Esophagus squamous epithelium (tissue), 5 donors: ENCODE data around the gene COL5A2. TPM values are rescaled to one million over a fixed set of nuclear protein-coding genes. Genes with fewer than 3 reads are reported as not detected.

Source experiments
- DNase-seq: peaks from one replicate; lab custom pipeline; 2025; lab: John Stamatoyannopoulos, UW
- H3K27ac ChIP-seq, 4 donors: fragments of 200-600 bp; sonication (generic); one replicate each; pipeline ENCODE4 v1.5.1; 2016 to 2019; ENCODE audit warnings: mild to moderate bottlenecking in 1 of 4
- H3K27me3 ChIP-seq, 4 donors: fragments of 200-600 bp; sonication (generic); 1 replicate in 3 of 4; 2 replicates in 1 of 4; pipeline versions ENCODE4 v1.5.1 to v1.6.0; 2017 to 2021; ENCODE audit warnings: antibody characterized with exemption in 1 of 4
- H3K36me3 ChIP-seq, 3 donors: fragments of 200-600 bp; sonication (generic); one replicate each; pipeline ENCODE4 v1.5.1; 2016 to 2019
- H3K4me1 ChIP-seq, 3 donors: fragments of 200-600 bp; sonication (generic); one replicate each; pipeline ENCODE4 v1.5.1; 2017 to 2019
- H3K4me3 ChIP-seq, 4 donors: fragments of 200-600 bp; sonication (generic); 1 replicate in 3 of 4; 2 replicates in 1 of 4; pipeline ENCODE4 v1.5.1; 2016 to 2019; ENCODE audit warnings: mild to moderate bottlenecking in 2 of 4, moderate library complexity in 1 of 4
- H3K9me3 ChIP-seq, 3 donors: fragments of 200-600 bp; sonication (generic); one replicate each; pipeline ENCODE4 v1.5.1; 2016 to 2019
- CTCF ChIP-seq, 6 experiments: fragments of 450-650 bp in 4 of 6; fragments of 200-600 bp in 2 of 6; sonication (generic) in 2 of 6; IDR thresholded peaks; one replicate each; pipeline ENCODE4 v1.5.1; 2016 to 2019; ENCODE audit warnings: antibody characterized with exemption in 6 of 6, mild to moderate bottlenecking in 4 of 6, moderate library complexity in 4 of 6
- POLR2A ChIP-seq, 4 donors: fragments of 450-650 bp; IDR thresholded peaks; one replicate each; pipeline ENCODE4 v1.6.1; 2017; ENCODE audit warnings: antibody characterized with exemption in 4 of 4, mild to moderate bottlenecking in 4 of 4, moderate library complexity in 3 of 4
- WGBS, 2 donors: methylation state at CpG; one replicate each; pipeline ENCODE4 v1.1.5; 2018; 5-methylcytosine and 5-hydroxymethylcytosine counted together
- intact Hi-C: fragments of 100-400 bp; cut with DNase I; formaldehyde crosslinking; loops from one replicate; pipeline ENCODE4 v1.15.0; 2022
- total RNA-seq, 4 donors: library from RNA; depleted of rRNA; stranded (reverse); fragments of >200 nt; gene quantifications; one replicate each; pipeline ENCODE4 v1.1.0, GENCODE V29; 2016
- donor health status: DM: yes; HTN: yes; CAD: no.

The COL5A2 gene
- total RNA-seq, 4 donors from 2014 or later: 5.6 to 34.3 (median 13.4) TPM

DNA sequence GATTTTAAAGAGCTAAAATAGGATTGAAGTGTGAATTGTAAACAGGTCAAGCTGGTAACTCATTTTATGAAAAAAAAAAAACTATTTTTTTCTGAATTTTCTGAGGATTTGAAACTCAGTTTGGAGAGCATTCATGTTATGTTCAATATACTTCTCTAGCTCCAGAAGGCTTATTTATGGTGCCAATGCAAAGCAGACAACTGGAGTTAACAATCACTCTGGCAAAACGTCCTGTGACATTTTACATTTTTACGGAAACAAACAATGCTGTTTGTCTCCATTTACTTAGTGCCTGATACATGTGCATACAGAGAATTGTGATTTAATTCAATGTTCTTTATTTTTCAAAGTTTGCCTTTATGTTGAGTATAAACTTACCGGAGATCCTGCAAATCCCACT, 96.0 kb downstream of the COL5A2 start:
- H3K4me3 ChIP-seq: no peak overlapping the region
- H3K36me3 ChIP-seq: peaks cover 0 to 5% (median 0%) of the 10 kb centered on the region in 3 donors
- WGBS, 2 donors: 79 to 81% methylated on average over 3 of the region's 3 CpGs
- H3K4me1 ChIP-seq: no peaks in the 10 kb centered on the region
- H3K27me3 ChIP-seq: no peaks in the 10 kb centered on the region
- no peak for TF ChIP-seq POLR2A (IDR thresholded peaks at IDR 0.05)
- TF ChIP-seq CTCF (IDR thresholded peaks at IDR 0.05): no peak
- H3K9me3 ChIP-seq: no peaks in the 10 kb centered on the region
- no peak for DNase-seq
- H3K27ac ChIP-seq: no peak overlapping the region
- intact Hi-C loops: no loop called here

DNA sequence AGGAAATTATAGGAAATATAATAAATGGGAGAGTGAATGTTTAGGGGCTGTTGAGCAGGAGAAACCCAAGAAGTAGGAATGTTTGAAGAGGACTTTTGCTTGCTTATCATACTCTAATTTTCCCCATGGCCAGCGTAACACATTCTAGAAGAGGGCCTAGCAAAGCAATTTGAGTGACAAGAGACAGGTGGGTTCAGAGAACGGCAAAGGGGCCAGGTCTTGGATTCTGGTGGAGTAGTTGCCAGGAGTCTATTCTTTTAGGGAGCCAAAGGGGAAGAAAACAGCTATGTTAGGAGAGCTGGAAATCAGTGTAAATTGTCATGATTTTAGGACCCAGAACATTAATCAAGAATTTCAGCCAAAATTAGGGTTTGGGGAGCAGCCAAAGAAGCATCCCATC, 96.5 kb downstream of the COL5A2 start:
- WGBS, 2 donors: 56 to 75% methylated on average over 2 of the region's 2 CpGs
- Histone ChIP-seq H3K9me3 (no peaks in the 10 kb centered on the region), H3K4me1 (no peaks in the 10 kb centered on the region), H3K27me3 (no peaks in the 10 kb centered on the region), H3K36me3 (peaks cover 0 to 5% (median 0%) of the 10 kb centered on the region in 3 donors), H3K4me3 (no peak overlapping the region), H3K27ac (no peak overlapping the region)
- DNase-seq: no peak
- intact Hi-C loops: no loop called here
- no peak for TF ChIP-seq POLR2A (IDR thresholded peaks at IDR 0.05)
- no peak for TF ChIP-seq CTCF (IDR thresholded peaks at IDR 0.05)

DNA sequence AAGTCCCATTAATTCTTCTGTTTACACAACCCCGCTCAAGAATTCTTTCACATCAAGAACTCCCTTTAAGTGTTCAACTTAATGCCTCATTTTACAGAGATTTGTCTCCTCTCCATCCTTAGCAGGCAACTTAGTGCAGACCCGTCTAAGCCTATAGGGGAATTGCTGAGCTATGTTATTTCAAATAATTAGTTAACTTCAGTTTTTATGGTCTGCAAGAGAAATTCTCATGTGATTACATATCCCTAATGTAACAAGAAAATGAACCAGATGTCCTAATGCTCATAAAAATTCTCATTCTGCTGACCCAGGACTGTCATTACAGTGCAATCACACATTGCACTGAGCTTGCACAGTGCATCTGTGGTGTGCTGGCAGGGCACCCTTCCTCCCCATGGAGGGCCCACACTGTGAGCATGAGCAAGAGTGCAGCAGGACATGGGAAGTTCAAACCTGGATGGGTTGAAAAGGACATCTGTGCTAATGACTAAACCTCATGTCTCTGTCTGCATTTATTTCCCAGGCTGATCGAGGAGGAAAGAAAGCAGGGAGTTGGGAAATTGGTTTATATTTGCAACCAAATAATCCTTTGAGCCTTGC, 97.1 kb downstream of the COL5A2 start:
- WGBS, 2 donors: 60 to 72% methylated on average over 3 of the region's 3 CpGs
- H3K27ac ChIP-seq: no peak overlapping the region
- intact Hi-C loops: no loop called here

DNA sequence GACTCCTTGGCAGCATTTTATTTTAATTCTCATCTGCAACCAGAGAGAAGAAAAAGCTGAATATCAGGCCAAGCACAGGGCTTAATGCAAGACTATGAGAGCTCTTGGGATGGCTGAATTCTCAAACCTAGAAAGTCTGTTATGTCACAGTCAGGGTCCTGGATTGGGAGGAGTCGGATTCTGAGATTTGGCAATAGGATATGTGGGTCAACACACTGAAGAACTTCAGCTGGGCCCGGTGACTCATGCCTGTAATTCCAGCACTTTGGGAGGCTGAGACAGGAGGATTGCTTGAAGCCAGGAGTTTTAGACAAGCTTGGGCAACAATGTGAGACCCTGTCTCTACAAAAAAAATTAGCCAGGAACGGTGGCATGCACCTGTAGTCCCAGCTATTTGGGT, 103.0 kb downstream of the COL5A2 start:
- 42 to 52% methylated on average over 3 of the region's 3 CpGs for WGBS, 2 donors
- TF ChIP-seq CTCF (IDR thresholded peaks at IDR 0.05) (no peak), POLR2A (IDR thresholded peaks at IDR 0.05) (no peak)
- Histone ChIP-seq H3K9me3 (no peaks in the 10 kb centered on the region), H3K4me3 (no peak overlapping the region), H3K27ac (no peak overlapping the region), H3K36me3 (peaks cover 0 to 11% (median 0%) of the 10 kb centered on the region in 3 donors), H3K4me1 (no peaks in the 10 kb centered on the region), H3K27me3 (no peaks in the 10 kb centered on the region)
- intact Hi-C loops: no loop called here
- no peak for DNase-seq

More for the DNA sequence above, 97.1 kb downstream of the COL5A2 start:
- H3K27me3 ChIP-seq: no peaks in the 10 kb centered on the region
- peaks cover 0 to 5% (median 0%) of the 10 kb centered on the region in 3 donors for H3K36me3 ChIP-seq
- no peak for TF ChIP-seq POLR2A (IDR thresholded peaks at IDR 0.05)
- TF ChIP-seq CTCF (IDR thresholded peaks at IDR 0.05): no peak
- no peak overlapping the region for H3K4me3 ChIP-seq
- DNase-seq: no peak
- no peaks in the 10 kb centered on the region for H3K9me3 ChIP-seq
- no peaks in the 10 kb centered on the region for H3K4me1 ChIP-seq

- TF ChIP-seq CTCF (IDR thresholded peaks at IDR 0.05) (no peak), POLR2A (IDR thresholded peaks at IDR 0.05) (no peak)
- Histone ChIP-seq H3K27ac (no peak overlapping the region), H3K4me3 (no peak overlapping the region), H3K9me3 (no peaks in the 10 kb centered on the region), H3K27me3 (no peaks in the 10 kb centered on the region), H3K4me1 (no peaks in the 10 kb centered on the region), H3K36me3 (peaks cover 0 to 12% (median 0%) of the 10 kb centered on the region in 3 donors)
- intact Hi-C loops: no loop called here
- DNase-seq: no peak
- 63 to 75% methylated on average over 3 of the region's 3 CpGs for WGBS, 2 donors
Observed at GRCh38 chr2:189076120-189076519, 103.4 kb downstream of the COL5A2 start.
